GM12864 (cell line): Measurements from ENCODE around the gene VCPKMT.

ENCODE experiments used
- DNase-seq: peaks from one replicate; pipeline ENCODE4 v3.0.0-alpha.2; 2011; ENCODE audit warnings: low read depth
- H3K4me3 ChIP-seq: 2 replicates; pipeline ENCODE4 v1.5.1; 2011; ENCODE audit warnings: mild to moderate bottlenecking, low read depth, low read length, control low read depth
- TF ChIP-seq, protein P1 (sequence below): IDR thresholded peaks from 2 replicates; pipeline ENCODE4 v1.5.1; 2011; ENCODE audit warnings: low read depth, mild to moderate bottlenecking, moderate library complexity, low read length, control low read depth, inconsistent platforms; ENCODE audit errors: missing control alignments

VCPKMT gene

DNA sequence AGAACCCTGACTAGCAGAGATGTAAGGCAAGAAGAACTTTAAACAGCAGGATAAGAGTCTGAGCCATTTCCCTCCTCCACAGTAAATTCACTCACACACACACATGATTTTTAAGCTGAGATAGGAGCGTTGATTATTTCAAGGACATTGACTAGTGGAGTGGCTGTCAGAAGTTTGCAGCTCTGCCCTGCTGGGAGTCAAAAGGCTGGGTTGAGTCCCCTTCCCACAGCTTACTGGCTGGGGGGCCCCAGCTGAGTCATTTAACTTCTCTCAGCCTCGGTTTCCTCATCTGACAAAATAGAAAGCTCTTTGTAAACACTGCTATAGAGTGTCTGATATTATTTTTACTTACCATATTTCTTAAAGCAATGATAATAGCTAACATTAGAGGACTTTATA lies 28.3 kb downstream of the VCPKMT start:
- TF ChIP-seq, protein P1, sequence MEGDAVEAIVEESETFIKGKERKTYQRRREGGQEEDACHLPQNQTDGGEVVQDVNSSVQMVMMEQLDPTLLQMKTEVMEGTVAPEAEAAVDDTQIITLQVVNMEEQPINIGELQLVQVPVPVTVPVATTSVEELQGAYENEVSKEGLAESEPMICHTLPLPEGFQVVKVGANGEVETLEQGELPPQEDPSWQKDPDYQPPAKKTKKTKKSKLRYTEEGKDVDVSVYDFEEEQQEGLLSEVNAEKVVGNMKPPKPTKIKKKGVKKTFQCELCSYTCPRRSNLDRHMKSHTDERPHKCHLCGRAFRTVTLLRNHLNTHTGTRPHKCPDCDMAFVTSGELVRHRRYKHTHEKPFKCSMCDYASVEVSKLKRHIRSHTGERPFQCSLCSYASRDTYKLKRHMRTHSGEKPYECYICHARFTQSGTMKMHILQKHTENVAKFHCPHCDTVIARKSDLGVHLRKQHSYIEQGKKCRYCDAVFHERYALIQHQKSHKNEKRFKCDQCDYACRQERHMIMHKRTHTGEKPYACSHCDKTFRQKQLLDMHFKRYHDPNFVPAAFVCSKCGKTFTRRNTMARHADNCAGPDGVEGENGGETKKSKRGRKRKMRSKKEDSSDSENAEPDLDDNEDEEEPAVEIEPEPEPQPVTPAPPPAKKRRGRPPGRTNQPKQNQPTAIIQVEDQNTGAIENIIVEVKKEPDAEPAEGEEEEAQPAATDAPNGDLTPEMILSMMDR: no peak
- DNase-seq: no peak
- no peak overlapping the region for H3K4me3 ChIP-seq

DNA sequence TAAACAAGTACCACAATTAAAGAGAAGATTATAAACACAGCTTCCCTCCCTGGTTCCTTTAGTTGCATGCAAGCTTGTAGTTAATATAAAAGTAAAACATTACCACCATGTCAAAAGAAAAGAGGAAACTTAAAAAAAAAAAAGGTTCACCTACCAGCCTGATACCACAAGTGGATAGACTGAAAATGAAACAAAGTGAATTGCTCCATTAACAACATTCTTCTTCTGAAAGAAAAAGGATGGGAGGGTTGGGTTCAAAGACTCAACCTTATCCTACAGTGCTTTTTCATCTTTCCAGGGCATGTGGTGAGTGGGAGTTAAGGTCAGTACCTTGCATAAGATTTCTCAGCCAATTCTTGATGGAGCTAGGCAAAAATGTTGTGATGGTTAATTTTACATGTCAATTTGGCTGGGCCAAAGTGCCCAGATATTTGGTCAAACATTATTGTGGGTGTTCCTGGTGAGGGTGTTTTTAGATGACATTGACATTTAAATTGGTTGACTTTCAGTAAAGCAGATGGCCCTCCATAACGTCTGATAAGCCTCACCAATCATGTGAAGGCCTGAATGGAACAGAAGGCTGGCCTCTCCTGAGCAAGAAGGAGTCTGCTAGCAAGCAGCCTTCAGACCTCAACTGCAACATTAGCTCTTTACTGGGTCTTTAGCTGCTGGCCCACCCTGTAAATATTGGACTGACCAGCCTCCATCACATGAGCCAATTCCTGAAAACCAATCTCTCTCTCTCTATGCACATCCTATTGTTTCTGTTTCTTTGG lies 28.8 kb downstream of the VCPKMT start:
- TF ChIP-seq, protein P1: no peak
- DNase-seq: no peak
- H3K4me3 ChIP-seq: no peak overlapping the region

DNA sequence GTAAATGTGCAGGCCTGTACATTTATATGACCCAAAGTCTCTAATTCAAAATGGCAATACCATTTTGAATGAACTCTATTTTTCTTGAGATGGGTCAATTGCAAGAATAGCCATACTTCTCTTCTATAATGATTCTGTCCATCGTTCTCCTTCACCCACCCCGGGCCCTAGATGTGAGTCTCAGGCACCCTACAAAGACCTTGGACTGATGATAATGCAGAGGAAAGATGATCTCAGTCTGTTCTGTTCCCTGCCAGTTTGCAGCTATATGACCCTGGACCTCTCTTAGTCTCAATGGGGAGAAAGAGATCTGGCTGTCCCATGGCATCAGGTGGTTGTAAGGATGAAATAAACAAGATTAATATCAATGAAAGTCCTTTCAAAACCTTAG lies 30.1 kb downstream of the VCPKMT start:
- H3K4me3 ChIP-seq: no peak overlapping the region; the same call in 1 of the 2 replicates
- TF ChIP-seq, protein P1: no peak
- DNase-seq: no peak

DNA sequence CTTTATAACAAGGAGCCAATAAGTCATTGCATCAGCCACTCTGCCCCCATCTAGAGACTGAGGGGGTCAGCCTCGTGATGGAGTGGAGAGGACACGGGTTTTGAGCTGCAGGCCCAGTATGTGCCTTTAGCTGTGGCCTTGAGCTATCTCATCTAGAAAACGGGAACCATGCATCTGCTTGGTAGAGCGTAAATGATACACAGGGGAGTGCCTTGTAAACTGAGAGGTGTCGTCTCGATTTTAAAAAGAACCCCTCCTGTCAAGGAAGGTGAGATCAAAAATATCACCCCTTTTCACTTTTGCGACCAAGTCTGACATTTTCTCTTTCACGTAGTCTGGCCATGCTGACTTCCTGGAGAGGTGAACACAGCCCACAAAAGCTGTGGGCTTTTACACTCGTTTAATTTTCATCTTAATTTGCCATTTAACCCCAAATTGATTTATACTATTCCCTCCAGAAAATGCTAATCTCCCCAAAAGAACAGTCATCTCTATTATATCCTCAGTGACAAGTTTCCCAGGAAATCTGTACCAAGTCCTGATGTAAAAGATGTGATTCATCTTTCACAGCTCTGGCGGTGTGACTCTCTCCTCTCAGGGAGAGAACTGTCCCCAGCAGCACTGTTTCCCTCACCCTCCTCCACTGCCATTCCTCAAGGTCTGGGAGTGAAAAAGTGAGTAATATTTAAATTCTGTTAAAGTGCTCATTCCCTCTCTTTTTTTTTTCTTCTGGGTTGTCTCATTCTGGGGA lies 30.6 kb downstream of the VCPKMT start:
- H3K4me3 ChIP-seq: no peak overlapping the region; the same call in 1 of the 2 replicates
- TF ChIP-seq, protein P1: no peak
- peak; percentile 91 for DNase-seq

DNA sequence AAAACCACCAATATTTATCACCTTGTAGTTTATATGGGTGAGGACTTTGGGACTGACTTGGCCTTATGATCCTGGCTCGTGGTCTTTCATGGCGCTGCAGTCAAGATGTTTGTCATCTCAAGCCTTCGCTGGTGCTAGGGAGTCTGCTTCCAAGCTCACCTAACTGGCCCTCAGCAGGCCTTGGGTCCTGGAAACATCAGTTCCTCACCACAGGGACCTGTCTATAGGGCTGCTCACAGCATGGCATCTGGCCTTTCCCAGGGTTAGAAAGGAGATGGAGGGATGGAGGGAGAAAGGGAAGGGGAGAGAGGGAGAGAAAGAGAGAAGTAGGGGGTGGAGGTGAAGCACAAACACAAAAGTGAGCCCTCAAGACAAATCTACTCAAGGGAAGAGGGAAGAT lies 31.7 kb downstream of the VCPKMT start:
- H3K4me3 ChIP-seq: no peak overlapping the region
- DNase-seq: no peak
- TF ChIP-seq, protein P1: no peak

DNA sequence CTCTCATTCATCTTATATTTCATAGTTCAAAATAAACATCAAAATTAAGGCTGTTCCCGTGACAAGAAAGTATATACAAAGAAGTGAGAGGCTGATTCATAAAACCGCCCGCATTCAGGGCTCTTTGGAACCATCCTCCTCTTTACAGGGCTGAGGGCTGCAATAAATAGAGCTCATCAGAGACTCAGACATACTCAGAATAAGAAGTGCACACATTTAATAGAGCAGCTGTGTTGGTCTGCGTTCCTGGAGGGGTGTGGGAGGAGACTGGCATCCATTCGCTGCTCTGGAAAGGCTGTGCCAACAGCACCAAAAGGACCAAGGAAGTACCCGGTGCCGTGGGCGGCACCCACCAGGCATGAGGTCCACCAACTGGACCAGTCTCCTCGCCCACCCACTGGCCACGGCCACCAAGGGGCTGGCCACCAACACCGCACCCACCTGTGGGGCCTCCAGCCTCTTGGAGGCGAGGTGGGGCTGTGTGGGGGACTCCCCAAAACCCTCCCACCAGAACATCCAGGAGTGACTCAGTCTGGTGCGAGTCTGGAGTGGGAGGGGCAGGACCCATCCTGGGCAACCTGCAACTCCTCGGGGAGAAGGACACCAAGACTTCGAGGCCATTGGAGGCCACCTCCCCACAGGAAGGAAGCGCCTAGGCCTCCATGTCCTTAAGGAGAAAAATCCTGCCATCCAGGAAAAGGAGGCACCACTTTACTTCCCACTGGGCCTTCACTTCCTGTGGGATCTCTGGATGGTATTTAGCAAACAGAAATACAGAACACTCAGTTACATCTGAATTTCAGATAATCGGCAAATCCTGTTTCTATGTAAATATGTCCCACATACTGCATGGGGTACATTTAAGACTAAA lies 32.7 kb downstream of the VCPKMT start:
- TF ChIP-seq, protein P1: no peak
- no peak for DNase-seq
- H3K4me3 ChIP-seq: peak overlapping the region; percentile 24
